Naive thymus-derived CD4-positive, alpha-beta T cell (primary cell): Measurements from ENCODE around the gene NWD2. TPM values are rescaled to one million over a fixed set of nuclear protein-coding genes. Genes with fewer than 3 reads are reported as not detected.

ENCODE experiments used
- ATAC-seq: fragments of 150-1000 bp; cut with Tn5 transposase; 2 replicates; pipeline ENCODE4 v1.10.0; 2021; ENCODE audit warnings: mild to moderate bottlenecking, moderate library complexity
- CTCF ChIA-PET: fragments of 350-600 bp; sonication (Branson Sonifier 250); formaldehyde crosslinking; loops from one replicate; lab custom pipeline; 2021; ENCODE audit warnings: antibody characterized with exemption; lab: Charles Lee
- POLR2A ChIA-PET: fragments of 350-600 bp; sonication (Branson Sonifier 250); formaldehyde crosslinking; loops from one replicate; lab custom pipeline; 2021; ENCODE audit warnings: antibody characterized with exemption, inconsistent platforms; lab: Charles Lee
- DNase-seq, 9 donors: peaks; one replicate each; pipeline versions ENCODE4 v3.0.0 to v3.0.0-alpha.2; 2020 to 2022; ENCODE audit warnings: mixed read lengths in 1 of 9
- H3K27ac ChIP-seq: one replicate; pipeline ENCODE4 v1.7.0; 2013; ENCODE audit warnings: mild to moderate bottlenecking, low read depth, low read length, moderate library complexity
- H3K27me3 ChIP-seq, 2 donors: one replicate each; pipeline ENCODE4 v1.7.0; 2013; ENCODE audit warnings: low read length in 2 of 2, mild to moderate bottlenecking in 2 of 2, moderate library complexity in 2 of 2; ENCODE audit not compliant: control insufficient read depth in 2 of 2, insufficient read depth in 2 of 2
- H3K36me3 ChIP-seq, 3 experiments: 1 replicate in 2 of 3; 2 replicates in 1 of 3; pipeline ENCODE4 v1.7.0; 2013; ENCODE audit warnings: low read length in 3 of 3, mild to moderate bottlenecking in 3 of 3, moderate library complexity in 1 of 3; ENCODE audit not compliant: insufficient read depth in 3 of 3, control insufficient read depth in 2 of 3
- H3K4me1 ChIP-seq, 2 donors: one replicate each; pipeline ENCODE4 v1.7.0; 2013; ENCODE audit warnings: low read length in 2 of 2, mild to moderate bottlenecking in 2 of 2, moderate library complexity in 1 of 2; ENCODE audit not compliant: control insufficient read depth in 2 of 2, insufficient read depth in 2 of 2
- H3K4me3 ChIP-seq: 2 replicates; pipeline ENCODE4 v1.7.0; 2013; ENCODE audit warnings: mild to moderate bottlenecking, low read length
- H3K9me3 ChIP-seq, 3 experiments: 1 replicate in 2 of 3; 2 replicates in 1 of 3; pipeline ENCODE4 v1.7.0; 2013; ENCODE audit warnings: low read length in 3 of 3; ENCODE audit not compliant: control insufficient read depth in 2 of 3
- H3K27ac Mint-ChIP-seq, 9 donors: one replicate each; pipeline ENCODE4 v1.8.0; 2020 to 2022; ENCODE audit warnings: mixed read lengths in 9 of 9, mild to moderate bottlenecking in 8 of 9, moderate library complexity in 5 of 9, inconsistent platforms in 2 of 9
- H3K27me3 Mint-ChIP-seq, 5 donors: one replicate each; pipeline ENCODE4 v1.8.0; 2021 to 2022; ENCODE audit warnings: mixed read lengths in 5 of 5, mild to moderate bottlenecking in 1 of 5
- H3K36me3 Mint-ChIP-seq, 5 donors: one replicate each; pipeline ENCODE4 v1.8.0; 2020 to 2022; ENCODE audit warnings: mixed read lengths in 5 of 5, mild to moderate bottlenecking in 3 of 5, inconsistent platforms in 1 of 5
- H3K4me1 Mint-ChIP-seq, 7 donors: one replicate each; pipeline ENCODE4 v1.8.0; 2020 to 2022; ENCODE audit warnings: mixed read lengths in 7 of 7, mild to moderate bottlenecking in 3 of 7, inconsistent platforms in 1 of 7
- H3K4me3 Mint-ChIP-seq, 10 donors: one replicate each; pipeline ENCODE4 v1.8.0; 2020 to 2022; ENCODE audit warnings: mild to moderate bottlenecking in 10 of 10, mixed read lengths in 10 of 10, moderate library complexity in 6 of 10, inconsistent platforms in 2 of 10
- H3K9me3 Mint-ChIP-seq, 11 donors: one replicate each; pipeline ENCODE4 v1.8.0; 2020 to 2022; ENCODE audit warnings: mixed read lengths in 11 of 11, mild to moderate bottlenecking in 4 of 11, inconsistent platforms in 1 of 11, moderate library complexity in 1 of 11
- intact Hi-C, 2 donors: fragments of 100-400 bp; cut with micrococcal nuclease; formaldehyde crosslinking; loops; one replicate each; pipeline ENCODE4 v1.15.1; 2023
- polyA plus RNA-seq, 2 donors: library from polyadenylated mRNA; unstranded; fragments of 300-500 nt; fragmentation: Illumina TruSeq; gene quantifications; one replicate each; pipeline ENCODE4 v1.2.3, GENCODE V29; 2021
- total RNA-seq, 6 experiments: library from RNA in 5 of 6; stranded (reverse) in 5 of 6; gene quantifications; 1 replicate in 5 of 6; 2 replicates in 1 of 6; pipeline ENCODE4 v1.2.3 and lab custom pipeline; 2021 to 2026

The NWD2 gene
- total and polyA plus RNA-seq, 7 experiments from 2014 or later, result not detected

GRCh38 chr4:37430718-37431416, 186.3 kb downstream of the NWD2 start:
- H3K27ac Mint-ChIP-seq, result no peak overlapping the region
- CTCF ChIA-PET, result no interaction called here
- no peaks in the 10 kb centered on the region for H3K27me3 ChIP-seq
- H3K4me1 ChIP-seq, result no peaks in the 10 kb centered on the region
- H3K9me3 Mint-ChIP-seq, result no peaks in the 10 kb centered on the region
- DNase-seq (no peak), ATAC-seq (no peak)
- no peak overlapping the region for H3K4me3 Mint-ChIP-seq
- POLR2A ChIA-PET, result no interaction called here
- H3K27ac ChIP-seq, result no peak overlapping the region
- peaks cover 20 to 54% (median 26%) of the 10 kb centered on the region in 5 donors for H3K27me3 Mint-ChIP-seq
- intact Hi-C loops, result no loop called here
- H3K4me1 Mint-ChIP-seq, result no peaks in the 10 kb centered on the region
- H3K36me3 Mint-ChIP-seq, result no peaks in the 10 kb centered on the region
- no peak overlapping the region for H3K4me3 ChIP-seq
- H3K36me3 ChIP-seq, result no peaks in the 10 kb centered on the region
- H3K9me3 ChIP-seq, result no peaks in the 10 kb centered on the region

DNA sequence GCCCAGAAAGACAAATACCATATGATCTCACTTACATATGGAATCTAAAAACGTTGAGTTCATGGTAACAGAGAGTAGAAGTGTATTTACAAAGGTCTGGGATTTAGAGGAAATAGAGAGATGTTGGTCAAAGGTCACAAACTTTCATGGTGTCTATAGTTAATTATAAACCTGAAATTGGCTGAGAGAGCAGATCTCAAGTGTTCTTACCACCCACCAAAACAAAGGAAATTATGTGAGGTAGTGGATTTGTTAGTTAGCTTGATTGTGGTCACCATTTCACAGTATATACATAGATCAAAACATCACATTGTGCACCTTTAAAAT, 186.8 kb downstream of the NWD2 start:
- Mint-ChIP-seq H3K4me3 (no peak overlapping the region), H3K27ac (no peak overlapping the region), H3K27me3 (peaks cover 17 to 49% (median 25%) of the 10 kb centered on the region in 5 donors), H3K9me3 (no peaks in the 10 kb centered on the region), H3K36me3 (no peaks in the 10 kb centered on the region), H3K4me1 (no peaks in the 10 kb centered on the region)
- ATAC-seq (no peak), DNase-seq (no peak)
- Histone ChIP-seq H3K9me3 (no peaks in the 10 kb centered on the region), H3K4me1 (no peaks in the 10 kb centered on the region), H3K36me3 (no peaks in the 10 kb centered on the region), H3K4me3 (no peak overlapping the region), H3K27ac (no peak overlapping the region), H3K27me3 (no peaks in the 10 kb centered on the region)
- CTCF ChIA-PET, result no interaction called here
- POLR2A ChIA-PET, result no interaction called here
- intact Hi-C loops, result no loop called here

DNA sequence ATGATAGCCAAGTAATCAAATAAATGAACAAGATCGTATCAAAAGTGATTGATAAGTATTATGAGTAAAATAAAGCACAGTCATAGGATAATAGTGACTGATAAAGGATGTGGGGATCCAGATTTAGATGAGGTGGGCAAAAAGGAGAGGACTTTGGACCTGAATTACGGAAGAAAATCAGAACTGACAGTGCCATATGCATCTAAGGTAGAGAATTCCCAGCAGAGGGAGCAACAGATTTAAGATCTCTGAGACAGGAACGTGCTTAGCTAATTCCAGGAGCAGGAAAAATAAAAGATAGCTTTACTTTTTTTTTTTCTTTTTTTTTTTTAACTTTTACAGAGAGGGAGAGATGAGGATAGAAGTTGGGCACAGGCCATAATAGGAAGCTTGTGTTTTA, 189.9 kb downstream of the NWD2 start:
- Histone ChIP-seq H3K4me3 (no peak overlapping the region), H3K36me3 (no peaks in the 10 kb centered on the region), H3K27me3 (no peaks in the 10 kb centered on the region), H3K9me3 (no peaks in the 10 kb centered on the region), H3K27ac (no peak overlapping the region), H3K4me1 (no peaks in the 10 kb centered on the region)
- H3K27me3 Mint-ChIP-seq, result peaks cover 7 to 39% (median 24%) of the 10 kb centered on the region in 5 donors
- no peaks in the 10 kb centered on the region for H3K36me3 Mint-ChIP-seq
- H3K4me1 Mint-ChIP-seq, result no peaks in the 10 kb centered on the region
- no peak overlapping the region for H3K27ac Mint-ChIP-seq
- CTCF ChIA-PET, result no interaction called here
- intact Hi-C loops, result no loop called here
- H3K4me3 Mint-ChIP-seq, result no peak overlapping the region
- POLR2A ChIA-PET, result no interaction called here
- DNase-seq (no peak), ATAC-seq (no peak)
- H3K9me3 Mint-ChIP-seq, result no peaks in the 10 kb centered on the region

DNA sequence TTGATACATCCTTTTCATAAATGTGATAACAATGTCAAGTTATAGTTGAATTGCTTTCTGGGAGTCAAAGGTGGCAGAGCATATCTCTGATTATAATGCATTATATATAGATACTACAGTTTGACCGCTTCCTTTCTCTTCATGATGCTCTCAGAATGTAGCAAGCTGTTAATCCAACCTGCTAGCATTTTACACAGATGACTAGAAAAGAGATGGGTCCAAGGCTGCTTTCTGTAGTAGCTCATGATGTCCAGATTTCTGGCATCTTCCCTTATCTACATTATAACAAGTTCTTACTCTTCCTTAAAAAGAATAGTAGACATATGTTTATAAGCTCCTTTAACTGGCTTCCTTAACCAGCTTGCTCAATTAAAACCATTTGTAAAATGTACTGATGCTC, 192.0 kb downstream of the NWD2 start:
- ATAC-seq, result no peak
- ChIA-PET POLR2A (interaction anchor here (0.7 kb wide), 1 partner anchor 964 kb away, joined by 3 read pairs; no protein-coding TSS in a partner anchor), CTCF (no interaction called here)
- no peaks in the 10 kb centered on the region for H3K9me3 Mint-ChIP-seq
- H3K27me3 Mint-ChIP-seq, result peaks cover 14 to 39% (median 34%) of the 10 kb centered on the region in 5 donors
- Histone ChIP-seq H3K36me3 (no peaks in the 10 kb centered on the region), H3K4me3 (no peak overlapping the region), H3K27ac (no peak overlapping the region), H3K27me3 (no peaks in the 10 kb centered on the region), H3K9me3 (no peaks in the 10 kb centered on the region), H3K4me1 (no peaks in the 10 kb centered on the region)
- no peak for DNase-seq
- intact Hi-C loops, result no loop called here
- no peaks in the 10 kb centered on the region for H3K4me1 Mint-ChIP-seq
- no peak overlapping the region for H3K27ac Mint-ChIP-seq
- H3K4me3 Mint-ChIP-seq, result no peak overlapping the region
- no peaks in the 10 kb centered on the region for H3K36me3 Mint-ChIP-seq

DNA sequence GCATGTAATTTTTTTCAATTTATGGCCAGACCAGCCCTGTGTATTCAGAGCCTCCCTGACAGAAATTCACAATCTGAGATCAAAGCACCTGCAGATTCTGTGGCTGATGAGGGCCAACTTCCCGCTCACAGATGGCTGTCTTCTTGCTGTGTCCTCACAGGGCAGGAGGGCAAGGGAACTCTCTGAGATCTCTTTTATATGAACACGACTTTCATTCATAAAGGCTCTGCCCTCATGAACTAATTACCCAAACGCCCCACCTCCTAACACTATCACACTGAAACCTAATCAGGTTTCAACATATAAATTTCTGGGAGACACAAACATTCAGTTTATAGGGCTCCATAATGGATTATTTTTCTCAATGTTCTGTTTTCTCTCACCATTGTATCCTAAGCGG, 192.6 kb downstream of the NWD2 start:
- H3K9me3 ChIP-seq, result no peaks in the 10 kb centered on the region
- intact Hi-C loops, result no loop called here
- Mint-ChIP-seq H3K36me3 (no peaks in the 10 kb centered on the region), H3K4me1 (no peaks in the 10 kb centered on the region), H3K27ac (no peak overlapping the region), H3K27me3 (peaks cover 11 to 43% (median 34%) of the 10 kb centered on the region in 5 donors), H3K9me3 (no peaks in the 10 kb centered on the region), H3K4me3 (no peak overlapping the region)
- no peaks in the 10 kb centered on the region for H3K27me3 ChIP-seq
- ChIA-PET POLR2A (interaction anchor here (0.7 kb wide), 1 partner anchor 964 kb away, joined by 3 read pairs; no protein-coding TSS in a partner anchor), CTCF (no interaction called here)
- no peaks in the 10 kb centered on the region for H3K36me3 ChIP-seq
- no peaks in the 10 kb centered on the region for H3K4me1 ChIP-seq
- ATAC-seq (no peak), DNase-seq (no peak)
- H3K4me3 ChIP-seq, result no peak overlapping the region
- H3K27ac ChIP-seq, result no peak overlapping the region

DNA sequence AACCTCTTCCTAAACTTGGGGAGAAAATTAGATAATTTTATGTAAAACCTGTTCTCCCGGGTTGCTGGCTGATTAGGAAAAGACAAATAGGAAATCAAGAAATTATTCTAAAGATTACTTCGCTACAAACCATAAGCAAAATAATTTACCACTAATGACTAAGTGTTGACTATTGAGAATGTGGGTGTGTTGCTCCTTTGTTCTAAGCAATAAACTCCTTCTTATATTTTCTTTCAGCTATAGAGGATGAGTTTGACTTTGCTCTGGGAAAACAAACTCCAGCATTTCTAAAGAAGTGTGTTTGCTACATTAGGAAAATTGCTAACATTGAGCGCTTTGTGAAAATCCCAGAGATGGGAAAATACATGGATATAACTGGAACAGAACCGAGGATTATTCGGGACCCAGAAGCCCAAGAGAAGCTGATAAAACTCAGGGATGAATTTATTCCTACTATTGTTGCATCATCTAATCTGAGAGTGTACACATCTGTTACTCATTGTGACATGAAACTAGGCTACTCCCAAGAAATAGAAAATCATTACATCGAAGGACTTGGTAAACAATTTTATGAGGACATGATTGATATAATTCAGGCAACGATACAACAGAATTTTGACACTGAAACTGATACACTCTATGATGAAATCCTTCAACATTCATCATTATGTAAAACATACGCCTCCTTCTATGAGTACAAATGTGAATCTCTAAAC, 194.2 kb downstream of the NWD2 start:
- POLR2A ChIA-PET, result no interaction called here
- intact Hi-C loops, result no loop called here
- H3K27me3 Mint-ChIP-seq, result peaks cover 7 to 43% (median 22%) of the 10 kb centered on the region in 5 donors

More for the DNA sequence above, 194.2 kb downstream of the NWD2 start:
- no peaks in the 10 kb centered on the region for H3K4me1 ChIP-seq
- H3K27ac ChIP-seq, result no peak overlapping the region
- no peak overlapping the region for H3K4me3 Mint-ChIP-seq
- no peaks in the 10 kb centered on the region for H3K36me3 Mint-ChIP-seq
- H3K27ac Mint-ChIP-seq, result no peak overlapping the region
- CTCF ChIA-PET, result no interaction called here
- H3K9me3 ChIP-seq, result no peaks in the 10 kb centered on the region
- no peaks in the 10 kb centered on the region for H3K36me3 ChIP-seq
- ATAC-seq (no peak), DNase-seq (no peak)
- no peaks in the 10 kb centered on the region for H3K9me3 Mint-ChIP-seq
- no peaks in the 10 kb centered on the region for H3K4me1 Mint-ChIP-seq
- no peak overlapping the region for H3K4me3 ChIP-seq
- H3K27me3 ChIP-seq, result no peaks in the 10 kb centered on the region
